Measurements from ENCODE around the gene TSHZ1. TPM values are rescaled to one million over a fixed set of nuclear protein-coding genes. Genes with fewer than 3 reads are reported as not detected.

Gene TSHZ1
- polyA plus RNA-seq, 1 experiment, result 23.9 TPM

GRCh38 chr18:75169411-75169810 lies 41.2 kb upstream of the TSHZ1 start:
- no peaks in the 10 kb centered on the region for H3K27me3 ChIP-seq (ENCODE audit: control insufficient read depth, insufficient read depth, low read length)
- DNase-seq (ENCODE audit: low read depth), result no peak
- CTCF ChIA-PET, result no interaction called here
- H3K36me3 ChIP-seq (ENCODE audit: control insufficient read depth, insufficient read depth, low read length), result no peaks in the 10 kb centered on the region
- no peak overlapping the region for H3K4me3 ChIP-seq (ENCODE audit: low read depth, low read length)
- no peak for TF ChIP-seq CTCF (IDR thresholded peaks at IDR 0.05; ENCODE audit: insufficient read depth, low read depth, low read length)
- POLR2A ChIA-PET, result no interaction called here

GRCh38 chr18:75170022-75170789 lies 40.4 kb upstream of the TSHZ1 start:
- no peak for TF ChIP-seq CTCF (IDR thresholded peaks at IDR 0.05; ENCODE audit: insufficient read depth, low read depth, low read length)
- CTCF ChIA-PET, result no interaction called here
- H3K36me3 ChIP-seq (ENCODE audit: control insufficient read depth, insufficient read depth, low read length), result no peaks in the 10 kb centered on the region
- H3K4me3 ChIP-seq (ENCODE audit: low read depth, low read length), result no peak overlapping the region
- DNase-seq (ENCODE audit: low read depth), result no peak
- no peaks in the 10 kb centered on the region for H3K27me3 ChIP-seq (ENCODE audit: control insufficient read depth, insufficient read depth, low read length)
- POLR2A ChIA-PET, result no interaction called here

GRCh38 chr18:75170916-75171315 lies 39.7 kb upstream of the TSHZ1 start:
- no peaks in the 10 kb centered on the region for H3K27me3 ChIP-seq (ENCODE audit: control insufficient read depth, insufficient read depth, low read length)
- POLR2A ChIA-PET, result no interaction called here
- H3K36me3 ChIP-seq (ENCODE audit: control insufficient read depth, insufficient read depth, low read length), result no peaks in the 10 kb centered on the region
- H3K4me3 ChIP-seq (ENCODE audit: low read depth, low read length), result no peak overlapping the region
- TF ChIP-seq CTCF (IDR thresholded peaks at IDR 0.05; ENCODE audit: insufficient read depth, low read depth, low read length), result no peak
- DNase-seq (ENCODE audit: low read depth), result no peak
- CTCF ChIA-PET, result no interaction called here

GRCh38 chr18:75172299-75173124 lies 38.1 kb upstream of the TSHZ1 start:
- ChIA-PET POLR2A (no interaction called here), CTCF (interaction anchor here (0.7 to 1.2 kb wide), 2 partner anchors 13 to 21 kb away, joined by 3 read pairs; no protein-coding TSS in a partner anchor)
- no peak overlapping the region for H3K4me3 ChIP-seq (ENCODE audit: low read depth, low read length)
- no peak for DNase-seq (ENCODE audit: low read depth)
- no peaks in the 10 kb centered on the region for H3K27me3 ChIP-seq (ENCODE audit: control insufficient read depth, insufficient read depth, low read length)
- H3K36me3 ChIP-seq (ENCODE audit: control insufficient read depth, insufficient read depth, low read length), result no peaks in the 10 kb centered on the region
- TF ChIP-seq CTCF (IDR thresholded peaks at IDR 0.05; ENCODE audit: insufficient read depth, low read depth, low read length), result no peak

- no peak for DNase-seq (ENCODE audit: low read depth)
- no peak overlapping the region for H3K4me3 ChIP-seq (ENCODE audit: low read depth, low read length)
- no peak for TF ChIP-seq CTCF (IDR thresholded peaks at IDR 0.05; ENCODE audit: insufficient read depth, low read depth, low read length)
- H3K36me3 ChIP-seq (ENCODE audit: control insufficient read depth, insufficient read depth, low read length), result no peaks in the 10 kb centered on the region
- no peaks in the 10 kb centered on the region for H3K27me3 ChIP-seq (ENCODE audit: control insufficient read depth, insufficient read depth, low read length)
- ChIA-PET POLR2A (no interaction called here), CTCF (interaction anchor here (1.2 to 1.5 kb wide), 2 partner anchors 20 to 306 kb away, joined by 3 to 4 read pairs; no protein-coding TSS in a partner anchor)
Observed at GRCh38 chr18:75173125-75173432, 37.5 kb upstream of the TSHZ1 start.

All from BJ (cell line).